Suprapubic skin (tissue), 4 donors: Measurements from ENCODE around the gene GATA6. TPM values are rescaled to one million over a fixed set of nuclear protein-coding genes. Genes with fewer than 3 reads are reported as not detected.

ENCODE experiments used
- DNase-seq, 2 donors: peaks; one replicate each; pipeline ENCODE4 v3.0.0-alpha.2; 2019; ENCODE audit warnings: low spot score in 2 of 2
- H3K27ac ChIP-seq: fragments of 200-600 bp; sonication (generic); one replicate; pipeline ENCODE4 v1.5.1; 2019
- H3K27me3 ChIP-seq: fragments of 200-600 bp; sonication (generic); one replicate; pipeline ENCODE4 v1.5.1; 2019
- H3K36me3 ChIP-seq: fragments of 200-600 bp; sonication (generic); one replicate; pipeline ENCODE4 v1.5.1; 2019
- H3K4me1 ChIP-seq: fragments of 200-600 bp; sonication (generic); one replicate; pipeline ENCODE4 v1.5.1; 2019
- H3K4me3 ChIP-seq: fragments of 200-600 bp; sonication (generic); one replicate; pipeline ENCODE4 v1.5.1; 2019; ENCODE audit warnings: mild to moderate bottlenecking
- H3K9me3 ChIP-seq: fragments of 200-600 bp; sonication (generic); one replicate; pipeline ENCODE4 v1.5.1; 2019
- EP300 ChIP-seq: sonication (generic); formaldehyde crosslinking; IDR thresholded peaks from one replicate; pipeline ENCODE4 v1.6.1; 2017; ENCODE audit warnings: antibody characterized with exemption
- POLR2A ChIP-seq, 2 donors: fragments of 450-650 bp; IDR thresholded peaks; one replicate each; pipeline ENCODE4 v1.6.1; 2017; ENCODE audit warnings: antibody characterized with exemption in 2 of 2, mild to moderate bottlenecking in 2 of 2, moderate library complexity in 2 of 2
- POLR2AphosphoS5 ChIP-seq, 3 donors: sonication (generic); formaldehyde crosslinking; IDR thresholded peaks; one replicate each; pipeline ENCODE4 v1.6.1; 2017; ENCODE audit warnings: antibody characterized with exemption in 3 of 3
- WGBS: methylation state at CpG from one replicate; pipeline ENCODE4 v1.1.5; 2018; 5-methylcytosine and 5-hydroxymethylcytosine counted together
- total RNA-seq, 4 donors: library from RNA; depleted of rRNA; stranded (reverse); fragments of >200 nt; gene quantifications; one replicate each; pipeline ENCODE4 v1.1.0, GENCODE V29; 2016
- TF ChIP-seq, protein P1 (sequence below), 2 donors: fragments of 200-600 bp in 1 of 2; fragments of 450-650 bp in 1 of 2; sonication (generic) in 1 of 2; IDR thresholded peaks; one replicate each; pipeline ENCODE4 v1.5.1; 2016 to 2019; ENCODE audit warnings: antibody characterized with exemption in 2 of 2, mild to moderate bottlenecking in 1 of 2, moderate library complexity in 1 of 2

GATA6 gene
- total RNA-seq, 4 donors from 2014 or later = 2.1 to 3.4 (median 2.6) TPM

GRCh38 chr18:22177327-22177871, 8.0 kb downstream of the GATA6 start:
- Histone ChIP-seq H3K27me3 (peaks cover 82% of the 10 kb centered on the region), H3K27ac (no peak overlapping the region), H3K4me3 (no peak overlapping the region), H3K4me1 (peaks cover 6% of the 10 kb centered on the region), H3K9me3 (no peaks in the 10 kb centered on the region), H3K36me3 (no peaks in the 10 kb centered on the region)
- DNase-seq = no peak
- 71% methylated on average over 13 of the region's 13 CpGs for WGBS
- TF ChIP-seq, protein P1, sequence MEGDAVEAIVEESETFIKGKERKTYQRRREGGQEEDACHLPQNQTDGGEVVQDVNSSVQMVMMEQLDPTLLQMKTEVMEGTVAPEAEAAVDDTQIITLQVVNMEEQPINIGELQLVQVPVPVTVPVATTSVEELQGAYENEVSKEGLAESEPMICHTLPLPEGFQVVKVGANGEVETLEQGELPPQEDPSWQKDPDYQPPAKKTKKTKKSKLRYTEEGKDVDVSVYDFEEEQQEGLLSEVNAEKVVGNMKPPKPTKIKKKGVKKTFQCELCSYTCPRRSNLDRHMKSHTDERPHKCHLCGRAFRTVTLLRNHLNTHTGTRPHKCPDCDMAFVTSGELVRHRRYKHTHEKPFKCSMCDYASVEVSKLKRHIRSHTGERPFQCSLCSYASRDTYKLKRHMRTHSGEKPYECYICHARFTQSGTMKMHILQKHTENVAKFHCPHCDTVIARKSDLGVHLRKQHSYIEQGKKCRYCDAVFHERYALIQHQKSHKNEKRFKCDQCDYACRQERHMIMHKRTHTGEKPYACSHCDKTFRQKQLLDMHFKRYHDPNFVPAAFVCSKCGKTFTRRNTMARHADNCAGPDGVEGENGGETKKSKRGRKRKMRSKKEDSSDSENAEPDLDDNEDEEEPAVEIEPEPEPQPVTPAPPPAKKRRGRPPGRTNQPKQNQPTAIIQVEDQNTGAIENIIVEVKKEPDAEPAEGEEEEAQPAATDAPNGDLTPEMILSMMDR (IDR thresholded peaks at IDR 0.05) = no peak
- TF ChIP-seq POLR2AphosphoS5 (IDR thresholded peaks at IDR 0.05) (no peak), POLR2A (IDR thresholded peaks at IDR 0.05) (no peak), EP300 (no peak)

GRCh38 chr18:22179174-22179573, 9.8 kb downstream of the GATA6 start:
- Histone ChIP-seq H3K27me3 (peaks cover 71% of the 10 kb centered on the region), H3K9me3 (no peaks in the 10 kb centered on the region), H3K36me3 (no peaks in the 10 kb centered on the region), H3K4me1 (peaks cover 6% of the 10 kb centered on the region), H3K4me3 (no peak overlapping the region), H3K27ac (no peak overlapping the region)
- no peak for DNase-seq
- TF ChIP-seq POLR2AphosphoS5 (IDR thresholded peaks at IDR 0.05) (no peak), POLR2A (IDR thresholded peaks at IDR 0.05) (no peak), EP300 (no peak)
- TF ChIP-seq, protein P1 (IDR thresholded peaks at IDR 0.05) = no peak

- WGBS = 97% methylated on average over 1 of the region's 1 CpG
- Histone ChIP-seq H3K4me3 (no peak overlapping the region), H3K36me3 (no peaks in the 10 kb centered on the region), H3K4me1 (peaks cover 6% of the 10 kb centered on the region), H3K9me3 (no peaks in the 10 kb centered on the region), H3K27me3 (peaks cover 70% of the 10 kb centered on the region), H3K27ac (no peak overlapping the region)
- no peak for DNase-seq
- no peak for TF ChIP-seq EP300
- no peak for TF ChIP-seq POLR2A (IDR thresholded peaks at IDR 0.05)
- TF ChIP-seq, protein P1 (IDR thresholded peaks at IDR 0.05) = no peak
- TF ChIP-seq POLR2AphosphoS5 (IDR thresholded peaks at IDR 0.05) = no peak
These were observed 10.2 kb downstream of the GATA6 start for GRCh38 chr18:22179631-22180030.

GRCh38 chr18:22180722-22181121, 11.3 kb downstream of the GATA6 start:
- H3K36me3 ChIP-seq = peaks cover 4% of the 10 kb centered on the region
- WGBS = 71% methylated on average over 6 of the region's 6 CpGs

DNA sequence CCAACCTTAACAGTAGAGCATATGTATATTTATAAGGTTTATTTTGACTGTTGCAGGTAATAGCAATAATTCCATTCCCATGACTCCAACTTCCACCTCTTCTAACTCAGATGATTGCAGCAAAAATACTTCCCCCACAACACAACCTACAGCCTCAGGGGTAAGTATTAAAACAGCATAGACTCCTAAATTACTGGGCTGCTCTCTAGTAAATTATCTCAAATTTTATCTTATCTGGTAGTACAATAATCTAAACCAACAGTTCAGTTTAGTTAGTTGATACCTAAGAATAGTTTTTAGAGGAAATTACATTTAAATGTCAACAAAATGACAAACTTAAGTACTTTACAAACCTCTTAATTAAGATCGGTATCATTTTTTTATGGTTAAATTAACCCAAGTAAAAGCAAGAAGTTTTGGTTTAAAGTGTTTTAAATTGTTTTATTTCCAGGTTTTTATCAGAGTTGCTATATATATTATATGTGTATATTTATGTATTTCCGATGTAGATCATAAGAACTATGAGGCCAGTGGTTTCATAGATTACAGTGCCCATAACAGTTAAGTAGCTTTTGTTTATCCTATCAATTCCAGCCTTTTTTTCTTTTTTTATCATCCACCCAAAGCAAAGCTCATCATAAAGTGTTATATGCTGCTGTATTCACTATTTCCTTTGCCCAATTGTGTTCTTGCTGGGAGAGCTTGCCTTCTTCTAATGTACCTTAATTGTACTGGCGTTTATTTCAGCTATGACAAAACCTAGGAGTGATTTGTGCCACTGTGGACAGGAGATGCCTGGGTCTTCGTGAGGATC, 13.7 kb downstream of the GATA6 start:
- no peaks in the 10 kb centered on the region for H3K9me3 ChIP-seq
- peaks cover 50% of the 10 kb centered on the region for H3K27me3 ChIP-seq
- H3K36me3 ChIP-seq = peaks cover 4% of the 10 kb centered on the region
- H3K4me1 ChIP-seq = no peaks in the 10 kb centered on the region
- no peak for DNase-seq
- no peak overlapping the region for H3K27ac ChIP-seq
- 93% methylated on average over 4 of the region's 4 CpGs for WGBS
- H3K4me3 ChIP-seq = no peak overlapping the region
- TF ChIP-seq POLR2AphosphoS5 (IDR thresholded peaks at IDR 0.05) (no peak), EP300 (no peak), POLR2A (IDR thresholded peaks at IDR 0.05) (no peak)
- TF ChIP-seq, protein P1 (IDR thresholded peaks at IDR 0.05) = no peak

More at GRCh38 chr18:22180722-22181121, 11.3 kb downstream of the GATA6 start:
- Histone ChIP-seq H3K4me1 (peaks cover 6% of the 10 kb centered on the region), H3K4me3 (no peak overlapping the region), H3K27ac (no peak overlapping the region), H3K27me3 (peaks cover 67% of the 10 kb centered on the region), H3K9me3 (no peaks in the 10 kb centered on the region)
- no peak for TF ChIP-seq POLR2A (IDR thresholded peaks at IDR 0.05)
- no peak for TF ChIP-seq POLR2AphosphoS5 (IDR thresholded peaks at IDR 0.05)
- TF ChIP-seq EP300 = no peak
- TF ChIP-seq, protein P1 (IDR thresholded peaks at IDR 0.05) = no peak
- DNase-seq = no peak
